Psoas muscle (tissue), 8 donors: ENCODE results near the gene RB1. TPM values are rescaled to one million over a fixed set of nuclear protein-coding genes. Genes with fewer than 3 reads are reported as not detected.
A peak's percentile ranks its signal among the peaks of the same experiment; 100 is the strongest.

Experiments
- ATAC-seq, 4 donors: fragments of 200-7000 bp; cut with Tn5 transposase; one replicate each; pipeline ENCODE4 v1.9.1; 2020; ENCODE audit warnings: moderate library complexity in 3 of 4, mild to moderate bottlenecking in 2 of 4
- DNase-seq, 2 donors: peaks; one replicate each; pipeline ENCODE4 v3.0.0-alpha.2; 2020
- H3K27ac ChIP-seq: fragments of 200-600 bp; one replicate; pipeline ENCODE4 v1.8.0; 2022
- H3K27me3 ChIP-seq, 3 donors: fragments of 200-600 bp in 1 of 3; one replicate each; pipeline versions ENCODE4 v1.6.1 to v1.8.0; 2013 to 2022; ENCODE audit warnings: low read length in 2 of 3, mild to moderate bottlenecking in 2 of 3, moderate library complexity in 1 of 3; ENCODE audit not compliant: insufficient read depth in 3 of 3
- H3K36me3 ChIP-seq, 2 donors: fragments of 200-600 bp in 1 of 2; one replicate each; pipeline versions ENCODE4 v1.6.1 to v1.8.0; 2013 to 2022; ENCODE audit warnings: low read depth in 1 of 2, mild to moderate bottlenecking in 1 of 2, moderate library complexity in 1 of 2; ENCODE audit not compliant: insufficient read depth in 1 of 2
- H3K4me1 ChIP-seq: fragments of 200-600 bp; one replicate; pipeline ENCODE4 v1.8.0; 2022
- H3K4me3 ChIP-seq: fragments of 200-600 bp; one replicate; pipeline ENCODE4 v1.8.0; 2022; ENCODE audit warnings: mild to moderate bottlenecking
- H3K9me3 ChIP-seq: fragments of 200-600 bp; one replicate; pipeline ENCODE4 v1.8.0; 2022
- WGBS, 3 donors: extraction: QIAGEN DNeasy Blood & Tissue Kit; methylation state at CpG; one replicate each; pipeline versions ENCODE4 v1.1.6 to v1.1.7; 2013; 5-methylcytosine and 5-hydroxymethylcytosine counted together
- intact Hi-C, 2 donors: fragments of 100-400 bp; cut with DNase I; formaldehyde crosslinking; loops; one replicate each; pipeline versions ENCODE4 v1.11.0 to v1.14.2; 2022
- polyA plus RNA-seq, 3 donors: library from polyadenylated mRNA; stranded (reverse); fragments of 200-250 nt; gene quantifications; one replicate each; pipeline ENCODE4 v1.2.3, GENCODE V29; 2013
- total RNA-seq, 4 donors: library from RNA; stranded (reverse); fragmentation: NEBNext Ultra II Directional in 2 of 4; extraction: Animal tissue kit (Norgen Biotek cat#: 25700) in 2 of 4; gene quantifications; one replicate each; pipeline versions ENCODE4 v1.2.1 to v1.2.4, GENCODE V29; 2021 to 2023
- TF ChIP-seq, protein P1 (sequence below): fragments of 200-600 bp; IDR thresholded peaks from one replicate; pipeline ENCODE4 v1.8.0; 2022; ENCODE audit warnings: antibody characterized with exemption
- donor health status: healthy with polysubstance abuse.
- donor health status: DM: no; HTN: no; CAD: no; lungs with moderate emphysema.
- donor health status: Bipolar disorder and iron deficiency.
- donor health status: healthy.
- donor health status: DM: yes; HTN: yes; CAD: no.
- donor health status: DM: no; HTN: no; CAD: no.
- donor health status: DM: no; HTN: no; CAD: no.
- donor health status: DM: yes; HTN: yes; CAD: no.

Gene RB1
- total and polyA plus RNA-seq, 7 donors, result 16.6 to 35.6 (median 28.0) TPM

GRCh38 chr13:48489666-48490065 is 186.1 kb downstream of the RB1 start:
- Histone ChIP-seq H3K9me3 (no peaks in the 10 kb centered on the region), H3K27me3 (no peaks in the 10 kb centered on the region), H3K36me3 (peaks cover 3 to 15% of the 10 kb centered on the region in 2 donors), H3K4me3 (no peak overlapping the region), H3K4me1 (peaks cover 3% of the 10 kb centered on the region), H3K27ac (no peak overlapping the region)
- no peak for ATAC-seq
- intact Hi-C loops, result loop anchor here in 1 of 2 donors (10.0 kb wide), 1 partner anchor 165 kb away; no protein-coding TSS in a partner anchor
- no peak for DNase-seq
- TF ChIP-seq, protein P1, sequence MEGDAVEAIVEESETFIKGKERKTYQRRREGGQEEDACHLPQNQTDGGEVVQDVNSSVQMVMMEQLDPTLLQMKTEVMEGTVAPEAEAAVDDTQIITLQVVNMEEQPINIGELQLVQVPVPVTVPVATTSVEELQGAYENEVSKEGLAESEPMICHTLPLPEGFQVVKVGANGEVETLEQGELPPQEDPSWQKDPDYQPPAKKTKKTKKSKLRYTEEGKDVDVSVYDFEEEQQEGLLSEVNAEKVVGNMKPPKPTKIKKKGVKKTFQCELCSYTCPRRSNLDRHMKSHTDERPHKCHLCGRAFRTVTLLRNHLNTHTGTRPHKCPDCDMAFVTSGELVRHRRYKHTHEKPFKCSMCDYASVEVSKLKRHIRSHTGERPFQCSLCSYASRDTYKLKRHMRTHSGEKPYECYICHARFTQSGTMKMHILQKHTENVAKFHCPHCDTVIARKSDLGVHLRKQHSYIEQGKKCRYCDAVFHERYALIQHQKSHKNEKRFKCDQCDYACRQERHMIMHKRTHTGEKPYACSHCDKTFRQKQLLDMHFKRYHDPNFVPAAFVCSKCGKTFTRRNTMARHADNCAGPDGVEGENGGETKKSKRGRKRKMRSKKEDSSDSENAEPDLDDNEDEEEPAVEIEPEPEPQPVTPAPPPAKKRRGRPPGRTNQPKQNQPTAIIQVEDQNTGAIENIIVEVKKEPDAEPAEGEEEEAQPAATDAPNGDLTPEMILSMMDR, result no peak

DNA sequence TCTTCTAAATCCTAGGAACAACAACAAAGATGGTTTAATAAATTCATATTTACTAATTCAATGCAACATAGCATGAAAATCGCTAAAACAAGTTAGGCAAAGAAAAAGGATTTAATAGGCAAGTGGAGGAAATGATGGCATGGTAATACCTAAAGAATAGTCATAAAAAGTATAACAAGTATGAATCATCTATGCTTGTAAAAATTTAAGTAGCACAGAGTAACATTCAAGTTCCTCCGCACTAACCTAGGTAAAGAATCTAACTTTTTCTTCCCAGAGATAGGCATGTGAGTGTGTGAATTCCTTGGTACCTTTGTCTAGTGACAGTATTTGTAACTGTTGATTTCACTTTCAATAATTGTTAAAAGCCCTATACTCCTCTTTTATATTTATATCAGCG is 186.7 kb downstream of the RB1 start:
- H3K9me3 ChIP-seq, result no peaks in the 10 kb centered on the region
- H3K27ac ChIP-seq, result no peak overlapping the region
- ATAC-seq, result no peak
- no peak overlapping the region for H3K4me3 ChIP-seq
- no peaks in the 10 kb centered on the region for H3K27me3 ChIP-seq
- peaks cover 3% of the 10 kb centered on the region for H3K4me1 ChIP-seq
- intact Hi-C loops, result loop anchor here in 1 of 2 donors (10.0 kb wide), 1 partner anchor 165 kb away; no protein-coding TSS in a partner anchor
- WGBS, 3 donors, result 95 to 99% (median 97%) methylated on average over 3 of the region's 3 CpGs
- DNase-seq, result no peak
- TF ChIP-seq, protein P1, result no peak
- H3K36me3 ChIP-seq, result peaks cover 3 to 15% of the 10 kb centered on the region in 2 donors

DNA sequence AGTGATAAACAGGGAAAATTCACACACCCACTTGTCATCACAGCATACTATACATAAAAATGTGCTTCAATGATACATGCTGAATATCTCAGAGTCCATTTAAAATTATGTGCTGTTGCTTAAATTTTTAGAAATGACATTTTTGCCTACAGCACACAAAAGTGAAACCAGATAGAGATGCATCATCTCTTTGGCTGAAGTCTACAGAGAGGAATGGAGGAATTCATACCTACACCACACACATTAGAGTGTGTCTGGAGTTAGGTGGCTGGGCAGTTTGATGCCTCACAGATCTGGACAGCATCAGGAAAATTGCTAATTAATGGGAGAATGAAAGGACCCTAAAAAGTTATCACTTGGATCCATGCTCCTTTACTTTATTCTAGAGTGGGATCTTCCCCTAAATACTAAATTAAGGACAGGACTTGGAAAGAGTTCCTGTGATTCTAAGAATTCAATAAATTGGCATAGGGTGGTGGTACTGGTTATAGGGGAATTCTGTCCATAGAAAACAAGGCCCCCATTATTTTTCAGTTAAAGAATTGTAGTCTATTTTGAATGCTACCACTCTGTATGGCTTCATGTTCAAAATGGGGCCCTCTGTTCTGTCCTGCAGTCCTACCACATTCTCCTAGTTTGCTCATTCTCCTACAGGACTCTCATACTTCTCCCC is 188.0 kb downstream of the RB1 start:
- Histone ChIP-seq H3K36me3 (peaks cover 3 to 23% of the 10 kb centered on the region in 2 donors), H3K27ac (peak overlapping the region; percentile 50), H3K4me3 (peak overlapping the region; percentile 35), H3K27me3 (no peaks in the 10 kb centered on the region), H3K9me3 (no peaks in the 10 kb centered on the region), H3K4me1 (peaks cover 3% of the 10 kb centered on the region)
- intact Hi-C loops, result loop anchor here in 1 of 2 donors (10.0 kb wide), 1 partner anchor 167 kb away; no protein-coding TSS in a partner anchor
- TF ChIP-seq, protein P1, result no peak
- ATAC-seq (peak in 1 of 4 donors; percentile 13), DNase-seq (no peak)

DNA sequence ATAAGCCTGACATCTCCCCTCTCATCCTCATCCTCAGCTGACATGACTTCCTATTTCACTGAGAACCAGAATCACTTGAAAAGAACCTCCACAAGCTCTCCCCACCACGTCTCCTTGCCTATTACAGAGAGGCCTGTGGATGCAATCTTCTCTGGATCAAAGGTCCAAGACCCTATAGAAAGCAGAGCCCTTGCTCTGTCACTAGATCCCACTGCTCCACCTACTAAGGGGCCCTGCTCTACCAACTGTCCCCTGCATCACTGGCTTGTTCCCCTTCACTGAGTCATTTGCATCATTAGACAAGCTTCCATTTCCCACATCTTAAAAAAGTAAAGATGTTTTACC is 188.5 kb downstream of the RB1 start:
- intact Hi-C loops, result loop anchor here in 1 of 2 donors (10.0 kb wide), 1 partner anchor 167 kb away; no protein-coding TSS in a partner anchor
- TF ChIP-seq, protein P1, result no peak
- 29 to 86% (median 60%) methylated on average over 1 of the region's 1 CpG for WGBS, 3 donors

More for the DNA sequence above, 188.5 kb downstream of the RB1 start:
- H3K36me3 ChIP-seq, result peaks cover 3 to 23% of the 10 kb centered on the region in 2 donors
- H3K4me1 ChIP-seq, result peaks cover 3% of the 10 kb centered on the region
- ATAC-seq (peak in 3 of 4 donors; percentile 24 to 42 (median 30)), DNase-seq (no peak)
- peak overlapping the region; percentile 35 for H3K4me3 ChIP-seq
- H3K27ac ChIP-seq, result peak overlapping the region; percentile 50
- H3K9me3 ChIP-seq, result no peaks in the 10 kb centered on the region
- no peaks in the 10 kb centered on the region for H3K27me3 ChIP-seq
